Measurements from ENCODE around the gene GUK1.

Gene GUK1

DNA sequence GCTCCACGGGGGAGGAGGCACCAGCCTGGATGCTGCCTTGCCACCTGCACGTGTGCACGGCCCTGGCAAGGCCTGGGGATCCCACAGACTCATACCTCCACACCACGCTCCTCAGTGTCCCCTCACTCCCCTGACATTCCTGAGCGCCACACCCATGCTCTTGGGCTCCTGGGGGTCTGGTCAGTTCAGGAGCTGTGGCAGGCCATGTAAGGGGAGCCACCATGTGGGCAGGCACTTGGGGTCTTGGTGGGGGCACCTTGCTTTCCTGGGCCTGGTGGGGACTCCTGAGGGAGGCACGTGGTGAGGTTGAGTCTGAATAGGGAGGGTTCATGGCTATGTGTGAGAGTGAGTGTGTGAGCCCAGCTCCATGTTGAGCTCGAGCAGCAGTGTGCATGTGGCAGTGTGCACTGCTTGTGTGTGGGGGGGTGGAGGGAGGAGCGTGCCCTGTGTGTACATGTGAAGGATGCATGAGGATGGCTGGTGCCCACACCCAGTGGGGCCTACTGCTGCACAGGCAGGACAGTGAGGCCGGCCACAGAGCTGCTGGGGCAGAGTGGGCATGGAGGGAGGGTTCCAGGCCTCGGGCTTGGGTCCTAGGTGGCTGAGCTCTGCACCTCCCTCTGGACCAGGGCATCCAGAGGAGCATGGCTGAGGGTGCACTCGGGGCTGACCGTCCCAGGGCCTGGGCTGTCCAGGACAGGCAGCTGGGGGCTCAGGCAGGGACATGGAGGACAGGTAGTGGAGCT, 11.3 kb downstream of the GUK1 start:
- DNase-seq: no peak

DNA sequence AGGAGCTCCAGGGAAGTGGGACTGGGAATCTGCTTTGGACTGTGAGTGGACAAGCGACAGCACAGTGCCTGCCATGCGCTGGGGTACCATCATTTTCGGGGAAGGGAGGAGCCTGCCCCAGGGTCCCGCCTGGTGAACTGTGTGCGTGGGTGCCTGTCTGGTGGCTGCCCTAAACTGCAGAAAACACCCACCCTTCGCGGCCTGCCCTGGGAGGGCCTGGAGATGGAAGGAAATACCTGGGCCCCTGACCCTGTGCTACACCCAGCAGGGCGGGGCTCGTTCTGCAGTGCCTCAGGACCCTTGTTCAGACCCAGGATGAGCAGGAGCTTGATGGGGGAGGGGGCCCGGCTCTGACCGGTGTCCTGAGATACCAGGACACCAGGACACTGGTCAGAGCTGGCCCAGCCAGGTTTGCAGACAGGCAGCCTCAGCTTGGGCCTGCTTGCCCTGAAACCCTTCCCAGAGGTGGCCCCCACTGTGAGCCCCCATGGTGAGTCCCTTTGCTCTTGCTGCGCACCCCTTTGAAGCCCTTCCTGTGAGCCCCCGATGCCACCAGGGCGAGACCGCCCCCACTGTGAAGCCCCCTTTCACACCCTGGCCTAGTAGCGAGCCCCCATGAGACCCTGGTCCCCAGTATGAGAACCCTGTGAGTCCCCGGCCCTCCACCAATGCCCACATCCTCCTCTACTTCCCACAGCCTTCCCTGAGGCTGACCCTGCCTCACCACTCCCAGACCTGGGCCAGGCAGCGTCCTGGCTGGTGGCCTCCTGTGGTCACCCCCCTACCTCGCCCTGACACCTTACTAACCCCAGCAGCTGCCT, 12.2 kb downstream of the GUK1 start:
- no peak for DNase-seq

DNA sequence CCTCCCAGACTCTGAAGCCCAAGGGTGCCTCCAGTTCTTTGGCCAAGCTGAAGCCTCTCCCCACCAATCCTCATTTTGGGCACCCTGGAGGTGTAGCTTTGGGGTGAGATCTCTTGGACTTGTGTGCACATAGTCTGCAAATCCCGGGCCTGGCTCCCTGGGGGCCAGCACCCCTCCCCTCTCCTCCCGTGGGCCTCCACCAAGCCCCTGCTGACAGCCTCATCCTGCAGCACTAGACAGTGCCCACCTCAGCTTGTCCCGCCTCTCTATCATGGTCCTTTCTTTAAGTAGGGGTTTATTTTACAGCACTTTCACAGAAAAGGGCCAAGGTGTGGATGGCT, 12.8 kb downstream of the GUK1 start:
- no peak for DNase-seq

DNA sequence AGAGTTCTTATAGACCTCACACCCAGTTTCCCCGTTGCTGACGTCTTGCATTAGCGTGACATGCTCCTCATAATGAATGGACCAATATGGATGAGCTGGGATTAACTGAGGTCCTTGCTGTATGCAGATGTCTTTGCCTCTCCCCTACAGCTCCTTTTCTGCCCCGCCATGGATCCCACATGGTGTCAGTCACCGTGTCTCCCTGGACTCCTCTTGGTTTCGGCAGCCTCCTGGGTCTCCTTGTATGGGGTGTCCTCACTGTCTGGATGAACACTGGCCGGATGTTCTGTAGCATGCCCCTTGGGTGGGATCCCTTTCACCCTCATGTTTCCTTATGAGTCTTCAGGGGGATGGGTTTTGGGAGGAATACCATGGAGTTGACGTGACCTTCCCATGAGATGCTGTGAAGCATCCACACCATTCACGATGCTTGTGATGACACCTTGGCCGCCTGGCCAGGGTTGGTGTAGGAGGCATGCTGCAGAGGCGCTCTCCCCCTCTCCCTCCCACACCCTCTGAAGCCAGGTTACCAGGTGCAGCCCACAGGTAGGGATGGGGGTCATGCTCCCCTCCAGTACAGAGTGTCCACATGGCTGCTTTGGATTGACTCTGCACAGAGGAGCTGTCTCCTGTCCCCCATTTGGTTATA, 14.1 kb downstream of the GUK1 start:
- no peak for DNase-seq

DNA sequence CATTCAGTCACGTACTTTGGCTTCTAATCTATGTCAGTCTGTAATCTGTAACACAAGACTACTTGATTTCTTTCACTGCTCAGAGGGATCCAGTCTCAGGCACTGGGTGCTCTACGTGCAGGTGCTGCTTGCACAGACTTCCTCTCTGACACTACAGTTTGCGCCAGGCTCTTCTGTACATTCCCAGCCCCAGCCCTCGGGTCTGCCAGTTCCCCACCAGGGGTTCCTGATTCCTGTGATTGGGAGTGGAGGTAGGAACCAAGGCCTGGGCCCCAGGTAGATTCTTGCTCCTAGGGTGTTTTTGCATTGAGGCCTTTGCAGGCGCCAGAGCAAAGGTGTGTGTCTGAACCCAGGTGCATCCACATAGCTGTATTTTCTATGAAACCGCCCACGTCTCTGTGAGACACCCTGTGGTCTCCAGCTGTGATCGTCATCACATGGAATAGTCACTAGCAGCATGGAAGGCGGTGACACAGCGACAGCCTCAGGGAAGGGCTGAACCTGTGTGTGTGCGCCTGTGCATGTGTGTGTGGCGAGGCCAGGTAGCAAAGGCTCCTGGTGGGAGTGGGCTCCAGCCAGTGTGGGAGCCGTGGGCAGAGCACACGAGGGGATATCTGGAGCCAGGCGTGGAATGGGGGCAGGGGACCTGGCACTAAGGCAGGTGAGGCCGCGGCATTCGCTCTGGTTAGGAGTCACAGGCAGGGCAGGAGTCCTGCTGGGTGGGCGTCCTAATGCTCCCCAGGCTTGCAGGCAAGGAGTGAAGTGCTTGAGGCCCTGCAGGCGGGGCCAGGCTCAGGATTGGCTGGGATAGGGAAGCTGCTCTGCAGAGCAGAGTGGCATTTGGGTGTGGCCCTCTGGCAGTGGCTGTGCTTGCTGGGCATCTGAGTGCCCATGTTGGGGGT, 14.8 kb downstream of the GUK1 start:
- peak; percentile 24 to 60 for DNase-seq

DNA sequence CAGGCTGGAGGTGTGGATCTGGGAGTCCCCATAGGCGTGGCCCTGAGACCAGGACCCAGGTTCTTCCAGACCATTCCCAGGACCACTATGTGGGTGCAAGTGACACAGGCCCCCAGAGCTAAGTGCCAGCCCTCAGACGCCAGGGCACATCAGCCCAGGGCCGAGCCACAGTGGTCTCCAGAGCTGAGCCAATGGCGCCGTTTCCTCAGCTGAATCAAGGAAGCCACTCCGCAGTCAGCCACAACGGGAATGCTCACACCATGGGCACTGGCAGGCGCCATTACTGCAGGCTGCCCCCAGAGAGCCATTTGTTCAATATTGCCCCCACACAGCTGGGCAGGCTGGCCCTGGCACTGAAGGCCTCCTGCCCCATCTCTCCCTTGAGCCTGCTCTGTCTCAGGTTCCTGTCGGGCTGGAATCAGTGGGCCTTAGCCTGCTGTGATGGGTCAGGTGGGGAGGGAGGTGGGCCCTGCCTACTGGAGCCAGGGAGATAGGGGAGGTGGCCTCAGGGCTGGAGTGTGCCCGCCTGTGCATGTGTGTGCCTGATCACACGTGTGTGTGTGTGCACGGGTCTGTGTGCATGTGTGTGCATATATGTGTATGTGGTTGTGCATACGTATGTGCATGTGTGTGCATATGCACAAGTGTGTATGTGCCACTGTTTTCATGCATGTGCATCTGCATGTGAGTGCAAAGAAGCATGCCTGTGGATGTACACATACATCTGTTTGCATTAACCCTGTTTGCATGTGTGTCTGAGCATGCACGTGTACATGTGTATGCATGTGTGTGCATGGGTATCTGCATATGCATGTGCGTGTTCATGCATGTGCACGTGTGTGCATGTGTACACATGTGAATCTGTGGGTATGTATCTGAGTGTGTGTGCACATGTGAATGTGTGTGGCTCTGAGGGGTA, 15.8 kb downstream of the GUK1 start:
- no peak for DNase-seq

DNA sequence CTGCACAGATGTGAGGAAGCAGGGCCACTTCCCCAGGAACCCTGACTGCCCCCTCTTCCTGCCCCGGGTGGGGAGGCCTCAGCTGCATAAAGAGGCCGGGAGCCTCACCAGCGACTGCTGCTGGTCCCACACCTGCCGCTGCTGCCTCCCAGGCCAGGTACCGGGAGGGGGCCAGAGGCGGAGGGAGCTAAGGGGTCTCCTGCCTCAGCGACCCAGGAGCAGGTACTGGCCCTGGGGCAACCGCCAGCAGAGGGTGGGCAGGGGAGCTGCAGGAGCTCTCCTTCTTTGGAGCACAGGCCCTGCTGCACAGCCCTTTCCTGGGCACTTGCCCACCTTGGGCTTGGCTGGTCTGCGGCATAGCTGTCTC, 16.4 kb downstream of the GUK1 start:
- DNase-seq: no peak

DNA sequence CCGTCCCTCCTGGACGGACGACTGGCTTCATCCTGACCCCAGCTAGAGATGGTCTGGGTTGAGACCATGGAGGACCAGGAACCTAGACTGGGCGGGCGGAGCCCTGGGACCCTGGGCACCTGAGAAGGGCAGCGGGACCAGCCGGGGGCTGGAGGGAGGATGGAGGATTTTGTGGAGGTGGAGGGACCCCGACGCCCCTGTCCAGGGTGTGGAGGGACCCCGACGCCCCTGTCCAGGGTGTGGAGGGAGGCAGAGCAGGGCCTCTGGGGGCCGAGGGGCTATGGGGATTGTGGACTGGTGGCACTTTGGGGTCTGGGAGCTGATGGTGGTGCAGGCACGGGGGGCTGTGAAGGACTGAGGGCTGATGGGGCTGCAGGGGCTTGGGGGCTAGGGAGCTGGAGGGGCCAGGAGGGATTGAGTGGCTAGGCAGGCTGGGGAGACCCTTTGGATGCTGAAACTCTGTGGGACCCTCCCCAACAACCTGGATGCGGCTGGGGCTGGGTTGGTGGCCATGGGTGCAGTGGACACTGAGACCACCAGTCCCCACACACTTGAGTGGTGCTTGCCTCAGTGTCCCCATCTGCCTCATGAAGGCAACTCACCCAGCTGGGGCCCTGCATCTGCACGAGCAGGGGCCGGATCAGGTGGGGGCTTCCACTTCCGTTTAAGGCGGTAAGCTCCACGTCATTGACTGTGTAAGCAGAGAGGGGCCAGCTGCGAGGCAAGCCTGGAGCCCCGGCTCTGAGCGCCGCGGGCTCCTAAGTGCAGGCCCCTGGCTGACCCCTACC, 17.1 kb downstream of the GUK1 start:
- DNase-seq: no peak

DNA sequence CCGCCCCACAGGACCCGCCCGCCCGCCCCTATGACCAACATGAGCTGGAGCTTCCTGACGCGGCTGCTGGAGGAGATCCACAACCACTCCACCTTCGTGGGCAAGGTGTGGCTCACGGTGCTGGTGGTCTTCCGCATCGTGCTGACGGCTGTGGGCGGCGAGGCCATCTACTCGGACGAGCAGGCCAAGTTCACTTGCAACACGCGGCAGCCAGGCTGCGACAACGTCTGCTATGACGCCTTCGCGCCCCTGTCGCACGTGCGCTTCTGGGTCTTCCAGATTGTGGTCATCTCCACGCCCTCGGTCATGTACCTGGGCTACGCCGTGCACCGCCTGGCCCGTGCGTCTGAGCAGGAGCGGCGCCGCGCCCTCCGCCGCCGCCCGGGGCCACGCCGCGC, 17.6 kb downstream of the GUK1 start:
- no peak for DNase-seq

DNA sequence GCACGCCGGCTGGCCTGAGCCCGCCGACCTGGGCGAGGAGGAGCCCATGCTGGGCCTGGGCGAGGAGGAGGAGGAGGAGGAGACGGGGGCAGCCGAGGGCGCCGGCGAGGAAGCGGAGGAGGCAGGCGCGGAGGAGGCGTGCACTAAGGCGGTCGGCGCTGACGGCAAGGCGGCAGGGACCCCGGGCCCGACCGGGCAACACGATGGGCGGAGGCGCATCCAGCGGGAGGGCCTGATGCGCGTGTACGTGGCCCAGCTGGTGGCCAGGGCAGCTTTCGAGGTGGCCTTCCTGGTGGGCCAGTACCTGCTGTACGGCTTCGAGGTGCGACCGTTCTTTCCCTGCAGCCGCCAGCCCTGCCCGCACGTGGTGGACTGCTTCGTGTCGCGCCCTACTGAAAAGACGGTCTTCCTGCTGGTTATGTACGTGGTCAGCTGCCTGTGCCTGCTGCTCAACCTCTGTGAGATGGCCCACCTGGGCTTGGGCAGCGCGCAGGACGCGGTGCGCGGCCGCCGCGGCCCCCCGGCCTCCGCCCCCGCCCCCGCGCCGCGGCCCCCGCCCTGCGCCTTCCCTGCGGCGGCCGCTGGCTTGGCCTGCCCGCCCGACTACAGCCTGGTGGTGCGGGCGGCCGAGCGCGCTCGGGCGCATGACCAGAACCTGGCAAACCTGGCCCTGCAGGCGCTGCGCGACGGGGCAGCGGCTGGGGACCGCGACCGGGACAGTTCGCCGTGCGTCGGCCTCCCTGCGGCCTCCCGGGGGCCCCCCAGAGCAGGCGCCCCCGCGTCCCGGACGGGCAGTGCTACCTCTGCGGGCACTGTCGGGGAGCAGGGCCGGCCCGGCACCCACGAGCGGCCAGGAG, 18.3 kb downstream of the GUK1 start:
- DNase-seq: no peak

DNA sequence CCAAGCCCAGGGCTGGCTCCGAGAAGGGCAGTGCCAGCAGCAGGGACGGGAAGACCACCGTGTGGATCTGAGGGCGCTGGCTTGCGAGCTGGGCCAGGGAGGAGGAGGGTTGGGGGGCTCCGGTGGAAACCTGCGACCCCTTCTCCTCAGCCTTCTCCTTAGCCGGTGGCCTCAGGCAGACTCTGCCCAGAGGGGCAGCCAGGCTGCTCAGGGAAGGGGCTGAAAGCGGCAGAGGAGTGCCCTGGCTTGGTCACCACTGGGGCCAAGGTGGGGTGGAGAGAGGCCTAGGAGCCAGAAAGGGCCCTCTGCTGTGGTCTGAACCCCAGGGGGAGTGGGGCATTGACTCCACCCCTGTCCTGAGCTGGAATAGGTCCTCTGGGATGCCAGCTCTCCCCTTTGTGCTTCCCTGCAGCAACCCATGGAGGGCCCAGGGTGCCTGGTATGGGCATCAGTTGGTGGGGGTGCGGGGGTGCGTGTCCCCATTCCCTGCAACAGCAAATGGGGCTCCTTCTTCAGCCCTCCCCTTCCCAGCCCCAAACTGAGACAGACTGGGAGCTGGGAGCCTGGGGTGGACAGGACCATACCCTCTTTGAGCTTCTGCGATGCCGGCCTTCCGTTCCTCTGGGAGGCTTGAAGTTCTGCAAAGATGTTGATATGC, 19.1 kb downstream of the GUK1 start:
- no peak for DNase-seq

DNA sequence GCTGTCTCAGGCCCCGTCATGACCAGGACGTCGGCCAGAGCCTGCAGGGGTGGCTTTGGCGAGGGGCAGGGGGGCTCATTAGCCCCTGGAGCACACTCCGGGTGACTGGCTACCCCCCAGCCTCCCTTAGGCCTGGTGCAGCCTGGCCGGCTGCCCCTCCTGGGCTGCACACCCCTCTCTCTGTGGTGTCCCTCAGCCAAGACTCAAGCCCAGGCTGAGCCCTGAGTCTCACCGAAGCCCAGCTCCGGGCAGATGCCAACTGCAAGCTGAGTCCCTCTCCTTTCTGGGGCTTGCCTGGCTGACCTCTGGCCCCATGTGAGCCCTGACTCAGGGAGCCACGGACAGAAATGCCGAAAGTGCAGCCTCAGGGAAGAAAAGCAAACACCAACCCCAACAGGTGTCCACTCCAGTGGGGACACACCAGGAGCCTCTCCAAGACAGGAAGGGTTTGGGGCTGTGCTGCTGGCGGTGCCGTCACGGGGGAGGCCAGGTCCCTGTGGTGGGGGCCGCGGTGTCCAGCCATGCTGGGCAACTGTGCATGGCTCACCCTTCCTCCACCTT, 20.2 kb downstream of the GUK1 start:
- DNase-seq: no peak

DNA sequence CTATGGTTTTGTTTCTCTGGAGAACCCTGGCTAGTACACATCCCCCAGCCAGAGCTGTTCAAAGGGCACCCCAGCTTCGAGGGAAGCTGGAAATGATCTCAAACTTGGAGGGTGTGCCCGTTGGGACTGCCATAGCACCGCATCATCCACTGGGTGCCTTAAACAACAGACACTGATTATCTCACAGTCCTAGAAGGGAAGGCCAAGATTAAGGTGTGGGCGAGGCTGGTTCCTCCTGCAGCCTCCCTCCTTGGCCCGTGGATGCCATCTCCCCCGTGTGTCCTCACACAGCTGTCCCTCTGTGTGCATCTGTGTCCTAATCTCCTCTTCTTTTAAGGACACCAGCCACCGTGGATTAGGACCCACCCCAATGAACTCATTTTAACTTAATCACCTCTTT, 21.3 kb downstream of the GUK1 start:
- no peak for DNase-seq

DNA sequence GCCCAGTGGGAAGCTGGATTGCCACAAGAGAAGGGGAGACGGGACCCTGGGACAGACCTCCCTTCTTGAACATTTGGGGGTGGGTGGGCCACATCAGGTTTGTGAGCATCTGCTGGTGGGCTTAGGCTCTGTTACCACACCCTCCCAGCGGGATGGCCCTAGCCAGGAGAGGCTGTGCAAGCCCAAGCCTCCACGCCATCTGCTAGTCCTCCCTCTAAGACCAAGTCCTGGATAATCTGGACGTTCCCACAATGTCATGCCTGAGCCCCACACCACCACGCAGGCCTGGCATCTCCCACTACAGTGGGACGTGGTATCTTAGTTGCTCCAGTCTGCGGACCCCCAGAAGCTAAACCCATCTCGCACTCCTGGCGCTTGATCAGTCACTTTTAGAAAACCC, 21.8 kb downstream of the GUK1 start:
- no peak for DNase-seq

DNA sequence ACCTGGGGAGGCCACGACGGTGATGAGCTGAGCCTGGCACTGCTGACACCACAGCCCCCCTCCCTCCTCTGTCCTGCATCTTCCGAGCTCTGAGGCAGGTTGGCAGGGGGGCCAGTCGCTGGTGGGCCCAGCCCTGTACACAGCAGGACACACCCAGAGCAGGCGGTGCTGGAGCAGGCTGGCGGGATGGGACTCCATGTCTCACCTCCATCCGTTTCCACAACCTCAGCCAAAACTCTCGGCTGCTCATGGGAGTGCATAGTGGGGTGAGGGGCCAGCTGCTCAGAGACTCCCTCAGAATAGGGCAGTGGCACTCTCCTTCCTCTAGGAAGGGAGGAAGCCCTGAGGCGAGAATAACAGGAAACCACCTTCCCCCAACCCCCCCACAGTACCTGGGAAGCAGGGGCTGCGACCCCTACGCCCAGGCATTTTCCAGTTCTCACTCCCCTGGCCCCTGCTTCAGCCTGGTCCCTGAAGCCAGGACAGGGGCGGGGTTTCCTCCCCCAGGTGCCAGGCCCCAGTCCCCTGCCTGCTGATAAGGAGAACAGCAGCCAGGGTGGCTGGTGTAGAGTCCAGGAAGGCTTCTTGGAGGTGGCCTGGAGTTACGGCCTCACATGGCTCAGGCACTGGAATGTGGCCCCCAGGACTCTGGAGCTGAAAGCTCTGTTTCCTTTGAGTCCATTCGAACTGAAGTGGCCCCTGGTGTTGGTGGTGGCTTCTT, 22.4 kb downstream of the GUK1 start:
- no peak for DNase-seq

DNA sequence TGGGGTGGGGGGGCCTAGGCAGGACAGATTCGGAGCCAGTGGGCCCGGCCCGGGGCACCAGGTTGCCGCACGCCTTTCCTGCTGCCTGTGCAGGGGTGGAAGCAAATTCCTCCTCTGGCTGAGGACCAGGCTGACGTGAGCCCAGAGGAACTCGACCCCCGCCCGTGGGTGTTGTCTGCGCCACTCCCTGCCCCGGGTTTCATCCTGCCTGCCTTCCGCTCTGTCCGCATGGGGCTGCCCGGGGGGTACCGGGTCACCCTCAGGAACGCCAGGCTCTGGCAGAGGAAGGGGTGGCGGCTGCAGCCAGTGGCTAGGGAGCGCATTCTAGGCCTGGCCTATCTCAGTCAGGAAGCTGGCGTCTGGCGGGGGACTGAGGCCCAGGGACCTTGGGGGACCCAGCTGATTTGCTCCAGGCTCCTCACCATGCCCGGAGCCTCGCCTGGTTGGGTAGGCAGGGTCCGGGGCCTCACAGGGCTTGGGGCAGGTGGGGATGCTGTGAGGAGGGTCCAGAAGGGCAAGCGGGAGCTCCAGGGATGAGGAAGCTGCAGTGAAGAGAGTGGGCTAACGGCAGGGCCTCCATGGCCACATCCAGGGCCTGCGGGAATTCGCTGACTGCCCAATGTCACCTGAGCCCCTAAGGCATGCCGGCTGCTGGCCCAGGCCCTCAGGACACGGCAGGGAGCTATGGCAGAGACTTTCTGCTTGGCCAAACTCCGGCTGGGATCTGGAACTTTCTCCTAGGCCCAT, 23.1 kb downstream of the GUK1 start:
- no peak for DNase-seq

DNA sequence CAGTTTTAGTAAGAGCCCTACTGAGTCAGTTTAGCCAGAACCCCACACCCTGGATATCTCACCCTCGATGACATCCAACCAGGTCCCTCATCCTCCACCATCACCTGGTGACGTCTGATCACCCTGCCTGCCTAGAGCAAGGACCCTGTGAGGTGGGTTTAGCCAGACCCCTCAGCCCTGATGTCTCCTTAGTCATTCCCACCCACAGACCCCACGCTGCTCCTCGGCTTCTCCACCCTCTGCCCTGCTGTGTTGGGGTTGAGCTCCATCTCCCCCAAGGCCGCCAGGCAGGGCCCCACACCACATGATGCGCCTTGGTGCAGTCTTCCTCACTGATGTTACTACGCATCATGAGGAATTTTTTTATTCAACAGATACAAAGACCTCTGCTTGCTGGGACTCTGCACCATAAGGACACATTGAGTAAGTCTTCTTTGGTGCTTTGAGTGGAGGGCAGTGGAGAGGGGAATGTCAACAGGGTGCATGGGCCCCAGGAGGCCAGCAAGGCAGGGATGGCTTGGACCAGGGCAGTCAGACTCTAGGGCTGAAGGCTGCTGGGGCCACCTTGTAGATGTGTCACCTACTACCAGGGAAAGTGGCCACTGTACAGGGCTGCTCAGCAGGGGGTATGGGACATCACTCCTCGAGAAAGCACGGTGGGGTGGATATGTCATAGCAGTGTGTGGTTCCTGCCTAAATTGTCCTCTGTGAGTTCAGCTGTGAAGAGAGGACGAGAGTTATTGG, 23.9 kb downstream of the GUK1 start:
- DNase-seq: no peak
